Left ventricle myocardium inferior (tissue), 1 donor: Measurements from ENCODE around the gene CTBP2. TPM values are rescaled to one million over a fixed set of nuclear protein-coding genes. Genes with fewer than 3 reads are reported as not detected.

Source experiments
- DNase-seq: peaks from one replicate; pipeline ENCODE4 v3.0.0-alpha.2; 2020
- H3K27ac ChIP-seq: fragments of 200-600 bp; replicated peaks from 2 replicates; pipeline ENCODE4 v1.8.0; 2021
- H3K27me3 ChIP-seq: fragments of 200-600 bp; 2 replicates; pipeline ENCODE4 v1.8.0; 2021; ENCODE audit warnings: low read depth
- H3K36me3 ChIP-seq: fragments of 200-600 bp; 2 replicates; pipeline ENCODE4 v1.8.0; 2021
- H3K4me1 ChIP-seq: fragments of 200-600 bp; 2 replicates; pipeline ENCODE4 v1.8.0; 2021
- H3K4me3 ChIP-seq: fragments of 200-600 bp; 2 replicates; pipeline ENCODE4 v1.8.0; 2021; ENCODE audit warnings: mild to moderate bottlenecking, moderate library complexity
- H3K9me3 ChIP-seq: fragments of 200-600 bp; replicated peaks from 2 replicates; pipeline ENCODE4 v1.8.0; 2021
- CTCF ChIP-seq: fragments of 200-600 bp; IDR thresholded peaks from 2 replicates; pipeline ENCODE4 v1.8.0; 2021; ENCODE audit warnings: antibody characterized with exemption, mild to moderate bottlenecking, borderline replicate concordance
- intact Hi-C: fragments of 100-400 bp; cut with micrococcal nuclease; formaldehyde crosslinking; loops from one replicate; pipeline ENCODE4 v1.11.0; 2022
- total RNA-seq: library from RNA; stranded (reverse); fragmentation: NEBNext Ultra II Directional; extraction: Animal tissue kit (Norgen Biotek cat#: 25700); gene quantifications from one replicate; pipeline ENCODE4 v1.2.1, GENCODE V29; 2021
- donor health status: DM: no; HTN: yes; CAD: no; lungs with severe emphysema.

Gene CTBP2
- total RNA-seq, 1 donor from 2014 or later: 29.1 TPM

DNA sequence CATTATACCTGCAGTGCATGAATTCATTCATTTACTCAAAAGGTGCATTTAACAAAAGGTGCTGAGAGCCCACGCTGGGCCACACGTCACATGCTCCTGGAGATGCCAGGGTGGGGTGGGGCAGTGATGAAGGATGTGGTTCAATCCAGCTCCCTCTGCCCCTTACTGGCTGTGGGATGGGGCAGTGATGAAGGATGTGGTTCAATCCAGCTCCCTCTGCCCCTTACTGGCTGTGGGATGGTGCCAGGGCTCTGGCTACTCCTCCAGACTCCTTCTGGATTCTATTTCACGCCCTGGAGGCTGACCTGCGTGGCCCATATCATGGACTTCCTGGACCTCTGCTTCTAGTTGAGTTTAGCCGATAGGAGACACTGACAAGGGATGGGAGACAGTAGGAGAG lies 44.0 kb upstream of the CTBP2 start:
- Histone ChIP-seq H3K4me3 (no peak overlapping the region), H3K9me3 (no peaks in the 10 kb centered on the region), H3K27ac (no peak overlapping the region), H3K36me3 (no peaks in the 10 kb centered on the region), H3K27me3 (peaks cover 13% of the 10 kb centered on the region), H3K4me1 (no peaks in the 10 kb centered on the region)
- intact Hi-C loops: no loop called here
- TF ChIP-seq CTCF: no peak
- no peak for DNase-seq

DNA sequence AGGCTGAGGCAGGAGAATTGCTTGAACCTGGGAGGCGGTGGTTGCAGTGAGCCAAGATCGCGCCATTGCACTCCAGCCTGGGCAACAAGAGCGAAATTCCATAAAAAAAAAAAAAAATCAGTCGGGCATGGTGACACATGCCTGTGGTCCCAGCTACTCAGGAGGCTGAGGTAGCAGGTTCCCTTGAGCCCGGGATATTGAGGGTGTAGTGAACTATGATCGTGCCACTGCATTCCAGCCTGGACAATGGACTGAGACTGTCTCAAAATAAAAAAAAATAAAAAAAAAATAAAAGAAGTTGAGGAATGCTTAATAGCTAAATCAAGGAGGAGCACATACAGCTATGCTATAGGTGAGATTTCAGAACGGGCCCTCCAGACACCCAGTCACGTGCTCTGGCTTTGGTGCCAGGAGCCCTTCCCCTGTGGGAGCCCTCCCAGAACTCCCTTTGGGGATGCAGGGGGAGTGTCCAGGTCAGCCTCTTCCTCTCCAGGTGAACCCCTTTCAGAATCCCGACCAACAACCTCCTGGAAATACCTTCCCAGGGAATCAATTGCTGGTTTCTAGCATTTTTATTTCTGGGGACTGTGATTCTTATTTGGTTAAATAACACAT lies 42.9 kb upstream of the CTBP2 start:
- peaks cover 13% of the 10 kb centered on the region for H3K27me3 ChIP-seq
- no peaks in the 10 kb centered on the region for H3K36me3 ChIP-seq
- intact Hi-C loops: no loop called here
- no peaks in the 10 kb centered on the region for H3K9me3 ChIP-seq
- no peak for TF ChIP-seq CTCF
- H3K4me3 ChIP-seq: no peak overlapping the region
- no peaks in the 10 kb centered on the region for H3K4me1 ChIP-seq
- DNase-seq: no peak
- no peak overlapping the region for H3K27ac ChIP-seq

- intact Hi-C loops: no loop called here
- no peaks in the 10 kb centered on the region for H3K4me1 ChIP-seq
Measured at GRCh38 chr10:125201791-125202622, 41.6 kb upstream of the CTBP2 start.

DNA sequence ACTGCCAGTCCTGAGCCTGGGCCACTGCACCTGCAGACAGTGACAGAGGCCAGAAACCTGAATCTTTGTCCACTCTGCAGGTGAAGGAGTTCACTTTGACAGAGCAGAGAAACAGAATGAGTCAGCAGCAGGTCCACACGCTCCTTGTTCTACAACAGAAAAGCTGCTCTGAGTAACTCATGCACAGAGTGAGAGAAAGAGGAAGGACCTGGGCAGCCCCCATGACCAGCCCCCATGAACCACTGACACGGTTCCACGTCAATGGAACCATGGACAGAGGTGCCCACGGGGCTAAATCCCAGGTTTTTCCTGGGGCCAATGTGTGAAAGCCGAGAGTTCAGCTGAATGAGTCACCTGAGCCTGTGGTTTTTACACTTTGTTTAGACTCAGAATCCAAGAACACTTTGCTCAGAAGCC lies 40.8 kb upstream of the CTBP2 start:
- Histone ChIP-seq H3K4me1 (no peaks in the 10 kb centered on the region), H3K27ac (no peak overlapping the region), H3K36me3 (no peaks in the 10 kb centered on the region), H3K9me3 (no peaks in the 10 kb centered on the region), H3K4me3 (no peak overlapping the region), H3K27me3 (peaks cover 13% of the 10 kb centered on the region)
- DNase-seq: no peak
- intact Hi-C loops: no loop called here
- TF ChIP-seq CTCF: no peak

More at GRCh38 chr10:125201791-125202622, 41.6 kb upstream of the CTBP2 start:
- no peak for TF ChIP-seq CTCF
- peaks cover 13% of the 10 kb centered on the region for H3K27me3 ChIP-seq
- no peak overlapping the region for H3K27ac ChIP-seq
- H3K36me3 ChIP-seq: no peaks in the 10 kb centered on the region
- no peaks in the 10 kb centered on the region for H3K9me3 ChIP-seq
- H3K4me3 ChIP-seq: no peak overlapping the region
- DNase-seq: no peak

GRCh38 chr10:125200396-125200795 lies 40.0 kb upstream of the CTBP2 start:
- no peaks in the 10 kb centered on the region for H3K9me3 ChIP-seq
- intact Hi-C loops: no loop called here
- no peaks in the 10 kb centered on the region for H3K36me3 ChIP-seq
- no peak overlapping the region for H3K27ac ChIP-seq
- no peak for DNase-seq
- no peak overlapping the region for H3K4me3 ChIP-seq
- H3K4me1 ChIP-seq: no peaks in the 10 kb centered on the region
- H3K27me3 ChIP-seq: peaks cover 13% of the 10 kb centered on the region
- TF ChIP-seq CTCF: no peak
